GM19372 (cell line): ENCODE data around the gene MT4.

Experiments used
- ATAC-seq: cut with Tn5 transposase; IDR thresholded peaks from one replicate; pipeline ENCODE4 v1.9.1; 2021; ENCODE audit warnings: mild to moderate bottlenecking, low read depth, moderate library complexity; ENCODE audit not compliant: unreplicated experiment

The MT4 gene

DNA sequence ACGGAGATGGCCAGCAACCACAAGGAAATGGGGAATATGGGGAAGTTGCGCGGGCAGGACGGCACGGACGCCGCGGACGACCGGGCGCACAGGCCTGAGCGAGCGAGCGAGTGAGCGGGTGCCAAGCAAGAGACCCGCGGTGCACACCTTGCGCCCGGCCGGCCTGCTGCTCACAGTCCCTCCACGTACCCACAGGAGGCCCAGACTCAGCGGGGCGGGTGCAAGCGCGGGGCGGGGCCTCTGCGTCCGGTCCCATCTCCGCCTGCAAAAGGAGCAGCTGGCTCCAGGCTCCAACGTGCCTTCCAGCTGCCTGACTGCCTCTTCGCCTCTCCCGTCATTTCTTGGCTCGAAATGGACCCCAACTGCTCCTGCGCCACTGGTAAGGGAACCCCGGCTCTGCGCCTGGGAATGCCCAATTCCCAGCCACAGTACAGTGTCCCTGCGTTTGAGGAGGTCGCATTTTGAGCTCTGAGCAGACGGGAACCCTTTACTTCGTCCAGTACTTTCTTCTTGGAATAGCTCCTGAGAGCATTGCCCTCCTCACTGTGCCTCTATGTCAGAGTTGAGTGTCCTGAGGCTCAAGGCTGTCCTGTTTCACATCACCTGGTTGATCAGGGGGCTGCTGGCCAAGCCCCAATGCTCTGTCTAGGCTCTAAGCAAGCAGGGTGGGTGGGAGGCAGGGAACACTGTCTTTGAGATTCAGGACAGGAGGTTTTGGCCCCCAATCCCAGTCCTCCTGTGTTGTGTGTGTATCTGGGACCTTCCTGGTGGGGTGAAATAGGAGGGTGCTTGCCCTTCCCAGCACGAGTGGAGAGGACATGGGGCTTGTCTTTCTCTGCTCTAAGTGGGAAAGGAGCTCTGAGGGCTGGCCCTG is 52.6 kb downstream of the MT4 start:
- ATAC-seq: no peak

GRCh38 chr16:56618138-56618537 is 53.3 kb downstream of the MT4 start:
- ATAC-seq: no peak
